Measurements from ENCODE around the gene CCL26. TPM values are rescaled to one million over a fixed set of nuclear protein-coding genes. Genes with fewer than 3 reads are reported as not detected.
"Not testable (repeated sequence)": the region's sequence is repeated elsewhere in the genome, so short reads cannot be mapped to it uniquely, and the experiment has no call there.

The CCL26 gene
- total RNA-seq, 1 experiment from 2014 or later = not detected

DNA sequence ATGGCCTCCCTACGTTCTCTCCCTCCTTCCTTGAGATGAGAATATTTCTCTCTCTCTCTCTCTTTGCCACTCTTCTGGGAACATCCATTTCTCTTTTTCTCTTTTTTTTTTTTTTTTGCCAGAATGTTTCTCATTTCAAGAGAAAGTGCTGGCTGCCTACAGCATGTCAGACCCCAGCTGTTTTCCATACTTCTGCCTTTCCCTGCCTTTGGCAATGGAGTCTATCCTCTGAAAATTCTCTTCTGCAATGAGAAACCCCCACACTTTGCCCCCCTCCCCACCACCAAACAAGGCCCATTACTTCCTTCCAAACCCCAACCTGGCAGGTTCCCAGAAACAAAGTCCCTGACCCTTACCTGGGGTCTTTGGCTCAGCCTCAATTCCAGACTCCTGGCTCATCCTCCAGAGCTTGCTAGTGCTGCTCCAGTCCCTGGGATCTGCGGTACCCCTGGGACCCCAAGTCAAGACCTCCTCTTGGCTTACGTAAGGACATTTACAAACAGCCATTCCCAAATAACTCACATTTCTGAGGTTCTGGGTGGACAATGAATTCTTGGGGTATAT lies 17.4 kb upstream of the CCL26 start:
- no TSS peak for BruUV-seq (replicated peaks)
- CTCF ChIA-PET = no interaction called here
- no peak for TF ChIP-seq EZH2 (IDR thresholded peaks at IDR 0.05; ENCODE audit: low read depth)
- TF ChIP-seq, protein P1, sequence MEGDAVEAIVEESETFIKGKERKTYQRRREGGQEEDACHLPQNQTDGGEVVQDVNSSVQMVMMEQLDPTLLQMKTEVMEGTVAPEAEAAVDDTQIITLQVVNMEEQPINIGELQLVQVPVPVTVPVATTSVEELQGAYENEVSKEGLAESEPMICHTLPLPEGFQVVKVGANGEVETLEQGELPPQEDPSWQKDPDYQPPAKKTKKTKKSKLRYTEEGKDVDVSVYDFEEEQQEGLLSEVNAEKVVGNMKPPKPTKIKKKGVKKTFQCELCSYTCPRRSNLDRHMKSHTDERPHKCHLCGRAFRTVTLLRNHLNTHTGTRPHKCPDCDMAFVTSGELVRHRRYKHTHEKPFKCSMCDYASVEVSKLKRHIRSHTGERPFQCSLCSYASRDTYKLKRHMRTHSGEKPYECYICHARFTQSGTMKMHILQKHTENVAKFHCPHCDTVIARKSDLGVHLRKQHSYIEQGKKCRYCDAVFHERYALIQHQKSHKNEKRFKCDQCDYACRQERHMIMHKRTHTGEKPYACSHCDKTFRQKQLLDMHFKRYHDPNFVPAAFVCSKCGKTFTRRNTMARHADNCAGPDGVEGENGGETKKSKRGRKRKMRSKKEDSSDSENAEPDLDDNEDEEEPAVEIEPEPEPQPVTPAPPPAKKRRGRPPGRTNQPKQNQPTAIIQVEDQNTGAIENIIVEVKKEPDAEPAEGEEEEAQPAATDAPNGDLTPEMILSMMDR (conservative IDR thresholded peaks at IDR 0.05) = no peak

DNA sequence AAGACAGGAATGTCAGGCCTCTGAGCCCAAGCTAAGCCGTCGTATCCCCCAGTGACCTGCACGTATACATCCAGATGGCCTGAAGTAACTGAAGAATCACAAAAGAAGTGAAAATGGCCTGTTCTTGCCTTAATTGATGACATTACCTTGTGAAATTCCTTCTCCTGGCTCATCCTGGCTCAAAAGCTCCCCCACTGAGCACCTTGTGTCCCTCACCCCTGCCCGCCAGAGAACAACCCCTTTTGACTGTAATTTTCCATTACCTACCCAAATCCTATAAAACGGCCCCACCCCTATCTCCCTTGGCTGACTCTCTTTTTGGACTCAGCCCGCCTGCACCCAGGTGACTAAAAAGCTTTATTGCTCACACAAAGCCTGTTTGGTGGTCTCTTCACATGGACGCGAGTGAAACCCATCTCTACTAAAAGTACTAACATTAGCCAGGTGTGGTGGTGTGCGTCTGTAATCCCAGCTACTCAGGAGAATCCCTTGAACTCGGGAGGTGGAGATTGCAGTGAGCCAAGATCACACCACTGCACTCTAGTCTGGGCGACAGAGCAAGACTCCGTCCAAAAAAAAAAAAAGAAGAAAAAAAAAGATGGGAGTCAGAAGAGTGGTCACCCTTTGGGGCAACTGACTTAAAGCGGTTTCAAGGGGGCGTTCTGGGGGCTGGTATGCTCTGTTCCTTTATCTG lies 16.3 kb upstream of the CCL26 start:
- H3K4me3 ChIP-seq; H3K4me2 ChIP-seq; H3K4me1 ChIP-seq (replicated peaks; ENCODE audit: insufficient read depth); intact Hi-C loops (cut with micrococcal nuclease; ENCODE audit: unreplicated experiment); H2AFZ ChIP-seq; H3K9me3 ChIP-seq (ENCODE audit: insufficient read depth, low read depth); H3K36me3 ChIP-seq (ENCODE audit: low read depth); H3K27ac ChIP-seq; H4K20me1 ChIP-seq (ENCODE audit: insufficient read depth); H3K9me2 ChIP-seq (ENCODE audit: insufficient read depth); DNase-seq; POLR2A ChIA-PET (ENCODE audit: unreplicated experiment); H3F3A ChIP-seq (ENCODE audit: insufficient read depth, low read depth); BruUV-seq (replicated peaks); H3K79me2 ChIP-seq (ENCODE audit: low read depth); H3K27me3 ChIP-seq (ENCODE audit: insufficient read depth, low read depth): not testable (repeated sequence)
- CTCF ChIA-PET = interaction anchor here (0.6 kb wide), 1 partner anchor 23 kb away, joined by 3 read pairs; no protein-coding TSS in a partner anchor

More for the DNA sequence above, 17.4 kb upstream of the CCL26 start:
- Histone ChIP-seq H3F3A (ENCODE audit: insufficient read depth, low read depth) (0 out of 2 replicates have a peak, but pooled peaks cover 4% of the 10 kb centered on the region), H3K36me3 (ENCODE audit: low read depth) (no peaks in the 10 kb centered on the region), H3K4me2 (no peak overlapping the region), H3K4me1 (replicated peaks; ENCODE audit: insufficient read depth) (peaks cover 5% of the 10 kb centered on the region), H2AFZ (no peak overlapping the region), H3K79me2 (ENCODE audit: low read depth) (no peaks in the 10 kb centered on the region), H4K20me1 (ENCODE audit: insufficient read depth) (no peaks in the 10 kb centered on the region), H3K27ac (no peak overlapping the region), H3K9me3 (ENCODE audit: insufficient read depth, low read depth) (no peaks in the 10 kb centered on the region), H3K9me2 (ENCODE audit: insufficient read depth) (no peaks in the 10 kb centered on the region), H3K27me3 (ENCODE audit: insufficient read depth, low read depth) (no peaks in the 10 kb centered on the region), H3K4me3 (no peak overlapping the region)
- intact Hi-C loops (cut with micrococcal nuclease; ENCODE audit: unreplicated experiment) = no loop called here
- DNase-seq = no peak
- POLR2A ChIA-PET (ENCODE audit: unreplicated experiment) = no interaction called here

DNA sequence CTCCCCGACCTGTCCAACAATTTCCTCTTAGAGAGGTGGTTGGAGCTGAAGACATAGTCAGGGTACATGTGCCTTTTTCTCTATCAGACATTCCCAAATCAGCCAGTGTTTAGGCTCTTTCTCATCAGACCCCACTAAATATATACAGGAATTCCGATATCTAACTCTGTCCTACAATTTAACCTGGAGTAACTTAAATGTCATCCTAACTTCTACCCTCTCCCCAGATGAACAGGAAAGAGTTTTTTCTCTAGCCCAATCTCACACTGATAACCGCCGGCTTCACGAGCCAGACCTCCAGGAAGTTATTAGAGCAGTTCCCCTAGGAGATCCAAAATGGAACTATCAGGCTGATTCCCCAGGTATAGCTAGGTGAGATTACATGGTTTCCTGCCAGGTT lies 11.0 kb upstream of the CCL26 start:
- H3K9me3 ChIP-seq (ENCODE audit: insufficient read depth, low read depth); H3K9me2 ChIP-seq (ENCODE audit: insufficient read depth); CTCF ChIA-PET; H4K20me1 ChIP-seq (ENCODE audit: insufficient read depth); H3F3A ChIP-seq (ENCODE audit: insufficient read depth, low read depth); H3K27me3 ChIP-seq (ENCODE audit: insufficient read depth, low read depth); H3K4me3 ChIP-seq; DNase-seq; H2AFZ ChIP-seq; H3K27ac ChIP-seq; H3K4me2 ChIP-seq; H3K4me1 ChIP-seq (replicated peaks; ENCODE audit: insufficient read depth); intact Hi-C loops (cut with micrococcal nuclease; ENCODE audit: unreplicated experiment); H3K79me2 ChIP-seq (ENCODE audit: low read depth); H3K36me3 ChIP-seq (ENCODE audit: low read depth); BruUV-seq (replicated peaks); POLR2A ChIA-PET (ENCODE audit: unreplicated experiment): not testable (repeated sequence)

DNA sequence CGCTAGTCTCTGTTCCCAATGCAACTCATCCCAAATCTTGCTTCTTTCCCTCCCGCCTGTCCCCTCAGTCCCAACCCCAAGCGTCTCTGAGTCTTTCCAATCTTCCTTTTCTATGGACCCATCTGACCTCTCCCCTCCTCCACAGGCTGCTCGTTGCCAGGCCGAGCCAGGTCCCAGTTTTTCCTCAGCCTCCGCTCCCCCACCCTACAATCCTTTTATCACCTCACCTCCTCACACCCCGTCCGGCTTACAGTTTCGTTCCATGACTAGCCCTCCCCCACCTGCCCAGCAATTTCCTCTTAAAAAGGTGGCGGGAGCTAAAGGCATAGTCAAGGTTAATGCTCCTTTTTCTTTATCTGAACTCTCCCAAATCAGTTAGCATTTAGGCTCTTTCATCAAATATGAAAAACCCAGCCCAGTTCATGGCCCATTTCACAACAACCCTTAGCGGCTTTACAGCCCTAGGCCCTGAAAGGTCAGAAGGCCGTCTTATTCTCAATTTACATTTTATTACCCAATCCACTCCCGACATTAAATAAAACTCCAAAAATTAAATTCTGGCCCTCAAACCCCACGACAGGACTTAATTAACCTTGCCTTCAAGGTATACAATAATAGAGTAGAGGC lies 8.7 kb upstream of the CCL26 start:
- H3K4me3 ChIP-seq; H3K36me3 ChIP-seq (ENCODE audit: low read depth); H2AFZ ChIP-seq; BruUV-seq (replicated peaks); H4K20me1 ChIP-seq (ENCODE audit: insufficient read depth); H3K79me2 ChIP-seq (ENCODE audit: low read depth); H3K4me2 ChIP-seq; CTCF ChIA-PET; H3K9me3 ChIP-seq (ENCODE audit: insufficient read depth, low read depth); POLR2A ChIA-PET (ENCODE audit: unreplicated experiment); DNase-seq; H3K4me1 ChIP-seq (replicated peaks; ENCODE audit: insufficient read depth); H3K9me2 ChIP-seq (ENCODE audit: insufficient read depth); H3F3A ChIP-seq (ENCODE audit: insufficient read depth, low read depth); intact Hi-C loops (cut with micrococcal nuclease; ENCODE audit: unreplicated experiment); H3K27ac ChIP-seq; H3K27me3 ChIP-seq (ENCODE audit: insufficient read depth, low read depth): not testable (repeated sequence)

DNA sequence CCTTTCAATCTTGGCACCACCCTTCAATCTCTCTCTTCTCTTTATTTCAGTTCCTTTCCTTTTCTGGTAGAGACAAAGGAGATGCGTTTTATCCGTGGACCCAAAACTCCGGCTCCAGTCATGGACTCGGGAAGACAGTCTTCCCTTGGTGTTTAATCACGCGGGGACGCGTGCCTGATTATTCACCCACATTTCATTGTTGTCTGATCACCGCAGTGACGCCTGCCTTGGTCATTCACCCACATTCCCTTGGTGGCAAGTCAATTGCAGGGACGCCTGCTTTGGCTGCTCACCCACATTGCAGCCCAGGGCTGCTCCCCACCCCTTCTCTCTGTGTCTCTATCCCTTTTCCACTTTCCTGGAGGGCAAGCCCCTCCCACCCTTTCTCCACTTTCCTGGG lies 7.5 kb upstream of the CCL26 start:
- POLR2A ChIA-PET (ENCODE audit: unreplicated experiment); H3K9me2 ChIP-seq (ENCODE audit: insufficient read depth); H3K4me3 ChIP-seq; H3K36me3 ChIP-seq (ENCODE audit: low read depth); DNase-seq; H3K27me3 ChIP-seq (ENCODE audit: insufficient read depth, low read depth); H3F3A ChIP-seq (ENCODE audit: insufficient read depth, low read depth); H3K9me3 ChIP-seq (ENCODE audit: insufficient read depth, low read depth); H3K4me2 ChIP-seq; H2AFZ ChIP-seq; CTCF ChIA-PET; H4K20me1 ChIP-seq (ENCODE audit: insufficient read depth); BruUV-seq (replicated peaks); H3K27ac ChIP-seq; H3K4me1 ChIP-seq (replicated peaks; ENCODE audit: insufficient read depth); H3K79me2 ChIP-seq (ENCODE audit: low read depth): not testable (repeated sequence)
- intact Hi-C loops (cut with micrococcal nuclease; ENCODE audit: unreplicated experiment) = loop anchor here (10.0 kb wide), 1 partner anchor 65 kb away; no protein-coding TSS in a partner anchor

DNA sequence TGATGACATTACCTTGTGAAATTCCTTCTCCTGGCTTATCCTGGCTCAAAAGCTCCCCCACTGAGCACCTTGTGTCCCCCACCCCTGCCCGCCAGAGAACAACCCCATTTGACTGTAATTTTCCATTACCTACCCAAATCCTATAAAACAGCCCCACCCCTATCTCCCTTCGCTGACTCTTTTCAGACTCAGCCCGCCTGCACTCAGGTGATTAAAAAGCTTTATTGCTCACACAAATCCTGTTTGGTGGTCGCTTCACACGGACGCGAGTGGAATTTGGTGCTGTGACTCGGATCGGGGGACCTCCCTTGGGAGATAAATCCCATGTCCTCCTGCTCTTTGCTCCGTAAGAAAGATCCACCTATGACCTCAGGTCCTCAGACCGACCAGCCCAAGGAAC lies 7.0 kb upstream of the CCL26 start:
- H3K4me1 ChIP-seq (replicated peaks; ENCODE audit: insufficient read depth); H3K9me3 ChIP-seq (ENCODE audit: insufficient read depth, low read depth); DNase-seq; BruUV-seq (replicated peaks); H4K20me1 ChIP-seq (ENCODE audit: insufficient read depth); H3K9me2 ChIP-seq (ENCODE audit: insufficient read depth); H3K36me3 ChIP-seq (ENCODE audit: low read depth); H3K4me2 ChIP-seq; H3K4me3 ChIP-seq; H3F3A ChIP-seq (ENCODE audit: insufficient read depth, low read depth); H2AFZ ChIP-seq; CTCF ChIA-PET; H3K27ac ChIP-seq; POLR2A ChIA-PET (ENCODE audit: unreplicated experiment); H3K27me3 ChIP-seq (ENCODE audit: insufficient read depth, low read depth); H3K79me2 ChIP-seq (ENCODE audit: low read depth): not testable (repeated sequence)
- intact Hi-C loops (cut with micrococcal nuclease; ENCODE audit: unreplicated experiment) = loop anchor here (10.0 kb wide), 1 partner anchor 66 kb away; no protein-coding TSS in a partner anchor
